Measurements from ENCODE around the gene TPTE2.
"Not testable (repeated sequence)": the region's sequence is repeated elsewhere in the genome, so short reads cannot be mapped to it uniquely, and the experiment has no call there.

The TPTE2 gene

DNA sequence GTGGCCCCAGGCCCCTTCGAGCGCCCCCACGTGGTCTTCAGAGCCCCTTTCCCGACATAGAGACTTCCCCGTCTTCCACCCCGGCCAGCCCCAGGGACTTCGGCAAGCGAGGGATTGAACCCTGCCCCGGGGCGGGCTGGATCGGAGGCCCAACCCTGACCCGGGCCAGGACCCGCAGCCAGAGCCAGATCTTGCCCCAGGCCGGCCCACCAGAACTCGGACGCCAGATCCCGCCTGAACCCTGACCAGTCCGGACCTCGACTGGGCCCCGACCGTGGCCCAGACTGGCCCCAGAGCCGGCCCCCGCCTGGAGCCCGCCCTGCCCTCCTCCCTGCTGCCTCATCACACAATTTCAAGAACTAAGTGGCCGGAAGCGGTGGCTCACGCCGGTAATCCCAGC lies 253 bp upstream of the TPTE2 start:
- DNase-seq: no peak

DNA sequence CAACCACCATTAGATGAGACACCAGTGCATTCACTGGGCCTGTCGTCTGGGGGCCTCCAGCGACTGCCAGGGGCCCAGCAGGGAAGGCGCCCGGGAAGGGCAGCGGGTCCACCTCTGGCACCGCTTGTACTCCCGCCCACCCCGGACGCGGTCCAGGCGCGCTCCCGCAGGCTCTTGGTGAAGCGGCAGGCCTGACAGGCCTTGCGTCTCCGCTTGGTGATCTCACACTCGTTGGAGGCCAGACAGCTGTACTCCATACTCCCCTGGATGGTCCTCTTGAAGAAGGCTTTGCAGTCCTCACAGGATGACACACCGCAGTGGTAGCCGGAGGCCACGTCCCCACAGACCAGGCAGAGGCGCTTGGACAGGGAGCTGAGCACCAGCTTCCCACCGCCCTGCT lies 660 bp downstream of the TPTE2 start:
- DNase-seq: not testable (repeated sequence)

DNA sequence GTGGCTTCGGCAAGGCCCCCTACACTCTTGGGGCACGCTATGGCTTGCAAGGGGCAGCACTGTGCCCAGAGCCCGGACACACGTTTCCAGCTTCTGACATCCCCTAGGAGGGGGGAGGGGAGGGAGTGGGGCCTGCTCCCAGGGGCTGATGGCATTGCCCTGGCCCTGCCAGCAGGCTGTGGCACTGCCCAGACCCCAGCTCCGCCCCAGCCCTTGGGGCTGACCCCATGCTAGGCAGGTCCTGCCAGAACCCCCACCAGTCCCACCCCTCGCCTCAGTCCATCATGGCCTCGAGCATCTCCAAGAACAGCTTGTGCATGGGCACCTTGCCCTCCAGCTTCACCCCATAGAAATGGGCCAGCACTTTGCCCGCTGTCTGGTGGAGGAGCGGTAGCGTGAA lies 1.6 kb downstream of the TPTE2 start:
- not testable (repeated sequence) for DNase-seq

DNA sequence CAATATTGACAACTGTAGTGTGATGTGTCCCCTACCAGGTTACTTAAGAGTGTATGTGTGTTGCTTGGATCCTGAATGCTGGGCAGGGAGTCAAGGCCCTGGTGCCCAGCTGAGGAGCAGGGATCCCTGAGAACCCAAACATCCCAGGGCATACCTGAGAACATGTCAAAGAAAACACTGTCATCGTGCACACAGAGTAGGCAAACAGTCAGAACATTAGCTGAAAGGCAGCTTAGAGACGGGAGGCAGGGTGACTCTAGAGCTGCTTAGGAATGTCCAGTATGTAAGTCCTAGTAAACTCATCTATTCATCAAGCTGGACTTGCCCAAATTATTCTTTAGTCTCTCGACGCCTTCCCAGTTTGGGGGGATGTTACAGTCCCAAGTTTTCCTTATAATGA lies 4.0 kb downstream of the TPTE2 start:
- not testable (repeated sequence) for DNase-seq

DNA sequence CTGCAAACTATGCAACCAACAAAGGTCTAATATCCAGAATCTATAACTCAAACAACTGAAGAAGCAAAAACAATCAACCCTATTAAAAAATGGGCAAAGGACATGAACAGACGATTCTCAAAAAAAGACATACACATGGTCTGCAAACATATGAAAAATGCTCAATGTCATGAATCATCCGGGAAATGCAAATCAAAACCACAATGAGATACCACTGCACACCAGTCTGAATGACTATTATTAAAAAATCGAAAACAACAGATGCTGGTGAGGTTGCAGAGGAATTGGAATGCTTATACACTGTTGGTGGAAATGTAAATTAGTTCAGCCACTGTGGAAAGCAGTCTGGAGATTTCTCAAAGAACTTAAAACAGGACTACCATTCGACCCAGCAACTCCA lies 12.1 kb downstream of the TPTE2 start:
- DNase-seq: peak; percentile 3

DNA sequence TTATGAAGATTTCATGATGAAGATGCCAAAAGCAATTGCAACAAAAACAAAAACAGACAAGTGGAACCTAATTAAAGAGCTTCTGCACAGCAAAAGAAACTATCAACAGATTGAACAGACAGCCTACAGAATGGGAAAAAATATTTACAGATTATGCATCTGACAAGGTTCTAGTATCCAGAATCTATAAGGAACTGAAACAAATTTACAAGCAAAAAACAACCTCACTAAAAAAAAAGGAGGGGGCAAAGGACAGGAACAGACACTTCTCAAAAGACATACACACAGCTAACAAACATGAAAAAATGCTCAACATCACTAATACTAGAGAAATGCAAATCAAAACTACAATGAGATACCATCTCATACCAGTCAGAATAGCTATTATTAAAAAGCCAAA lies 35.7 kb downstream of the TPTE2 start:
- not testable (repeated sequence) for DNase-seq

DNA sequence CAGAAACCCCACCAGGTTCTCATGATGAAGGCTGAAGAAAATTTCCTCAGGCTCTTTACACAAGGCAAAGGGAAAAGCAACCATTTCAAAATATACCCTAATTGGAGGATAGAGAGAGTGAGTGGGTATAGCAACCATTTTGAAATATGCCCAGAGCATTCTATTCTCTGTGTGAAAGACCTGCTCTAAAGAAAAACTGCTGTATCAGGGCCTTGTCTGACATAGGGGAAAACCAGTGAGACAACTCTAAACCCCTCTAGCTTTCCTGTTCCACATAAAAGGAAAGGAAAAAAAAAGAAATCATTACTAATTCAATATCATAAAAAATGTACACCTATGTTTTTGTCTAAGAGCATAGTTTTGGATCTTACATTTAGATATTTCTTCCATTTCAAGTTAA lies 42.3 kb downstream of the TPTE2 start:
- DNase-seq: no peak

DNA sequence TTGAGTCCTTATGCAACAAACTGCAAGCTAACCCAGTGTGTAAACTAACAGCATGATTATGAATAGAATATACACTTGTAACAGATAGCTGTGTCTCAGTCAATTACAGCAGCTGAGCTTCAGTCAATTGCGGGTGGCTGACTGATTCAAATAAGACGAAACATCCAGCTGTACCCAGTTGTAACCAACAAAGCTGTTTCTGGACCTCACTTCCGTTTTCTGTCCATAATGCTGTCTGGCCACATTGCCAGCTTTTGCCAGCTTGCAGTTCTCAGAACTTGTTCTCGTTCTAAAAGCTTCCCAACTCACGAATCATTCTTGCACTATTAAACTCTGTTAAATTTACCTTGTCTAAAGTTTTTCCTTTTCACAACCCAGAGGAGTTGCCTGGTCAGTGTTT lies 53.7 kb downstream of the TPTE2 start:
- not testable (repeated sequence) for DNase-seq

DNA sequence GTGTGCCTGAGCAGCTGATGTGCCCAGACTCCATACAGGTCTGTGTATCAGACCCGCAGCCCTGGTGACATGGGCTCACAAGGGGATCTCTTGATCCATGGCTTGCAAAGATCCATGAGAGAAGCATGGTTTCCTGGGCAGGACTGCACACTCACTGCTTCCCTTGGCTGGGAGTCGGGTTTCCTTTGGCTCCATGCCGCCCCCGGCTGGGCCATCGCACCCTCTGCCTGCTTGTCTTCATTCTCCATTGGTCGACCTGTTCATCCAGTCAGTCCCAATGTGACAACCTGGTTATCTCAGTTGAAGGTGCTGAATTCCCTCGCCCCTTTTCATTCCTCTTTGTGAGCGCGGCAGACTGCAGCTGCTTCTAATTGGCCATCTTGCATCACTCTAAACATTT lies 101.2 kb downstream of the TPTE2 start:
- DNase-seq: not testable (repeated sequence)

DNA sequence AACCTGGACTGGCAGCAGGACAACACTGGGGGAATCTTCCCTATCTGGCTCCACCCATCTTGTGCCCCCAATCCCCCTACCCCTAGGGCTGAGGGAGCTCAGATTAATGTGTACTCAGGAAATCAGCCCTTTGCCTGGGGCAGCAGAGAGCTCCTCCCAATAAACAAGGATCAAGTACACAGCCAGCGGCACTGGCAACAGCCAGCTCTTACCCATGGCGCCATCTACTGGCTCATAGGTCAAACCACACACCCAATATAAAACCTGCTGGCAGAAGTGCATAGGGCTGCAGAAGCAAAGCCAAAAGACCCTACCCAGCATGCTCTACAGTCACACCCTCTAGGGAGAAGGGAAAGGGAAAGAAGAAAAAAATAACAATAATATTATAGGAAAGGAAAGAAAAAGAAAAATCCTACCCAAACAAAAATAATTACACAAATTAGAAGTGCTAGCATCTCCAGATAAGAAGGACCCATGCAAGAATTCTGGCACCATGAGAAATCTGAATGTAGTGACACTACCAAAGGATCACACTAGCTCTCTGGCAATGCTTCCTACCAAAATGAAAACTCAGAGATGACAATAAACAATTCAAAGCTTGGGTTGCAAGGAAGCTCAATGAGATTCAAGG lies 122.2 kb downstream of the TPTE2 start:
- DNase-seq: not testable (repeated sequence)

DNA sequence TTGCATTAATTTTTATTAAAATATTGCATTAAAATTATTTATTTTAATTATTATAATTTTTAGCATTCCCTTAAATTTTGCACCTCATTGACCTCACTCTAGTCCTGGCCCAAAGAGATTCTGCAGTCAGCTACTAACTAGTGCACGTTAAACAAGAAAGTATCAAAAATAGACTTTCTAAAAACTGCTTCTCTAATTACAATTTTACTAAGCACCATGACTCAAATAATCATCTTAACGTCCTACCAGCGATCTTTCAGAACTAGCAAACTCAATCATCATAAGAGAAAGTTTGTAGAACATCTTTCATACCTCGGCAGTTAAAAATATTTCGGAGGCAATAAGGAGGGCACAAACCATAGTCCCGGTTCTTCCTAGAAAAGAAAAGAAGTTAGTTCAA lies 123.6 kb downstream of the TPTE2 start:
- DNase-seq: not testable (repeated sequence)

DNA sequence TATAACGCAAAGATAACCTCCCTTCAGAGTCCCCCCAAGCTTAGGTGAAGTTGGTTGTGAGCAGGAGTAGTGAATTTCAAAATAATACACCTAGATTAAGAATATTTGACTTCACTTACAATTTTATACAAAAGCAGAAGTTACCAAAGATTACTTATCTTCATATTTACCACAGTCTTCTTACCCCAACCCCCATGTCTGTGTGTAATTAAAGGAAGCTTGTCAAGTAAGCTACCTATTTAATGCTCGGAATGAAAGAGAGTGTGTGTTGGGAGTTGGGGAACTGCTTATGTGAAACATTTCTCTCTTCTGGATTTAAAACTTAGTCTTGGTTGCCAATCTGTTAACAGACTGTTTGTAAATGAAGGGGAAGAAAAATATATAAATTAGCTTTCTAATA lies 139.1 kb downstream of the TPTE2 start:
- not testable (repeated sequence) for DNase-seq

DNA sequence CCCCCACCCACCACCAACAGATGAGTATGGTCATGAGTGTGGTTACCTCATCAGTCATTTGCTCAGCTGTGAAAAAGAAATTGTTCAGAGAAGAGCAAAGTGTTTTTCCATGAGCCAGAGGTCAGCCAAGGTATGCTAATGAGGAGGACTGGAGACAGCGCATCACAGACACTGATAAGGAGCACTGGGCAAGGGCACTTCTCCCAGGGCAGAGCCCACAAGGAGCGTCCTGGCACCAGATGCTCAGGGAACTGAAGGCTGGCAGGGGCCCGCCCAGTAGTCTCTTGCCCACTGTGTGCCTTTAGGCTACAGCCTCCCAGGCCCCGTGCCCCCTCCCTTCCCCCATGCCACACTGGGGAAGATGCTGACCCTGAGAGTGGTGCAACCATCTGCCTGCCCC lies 148.8 kb downstream of the TPTE2 start:
- not testable (repeated sequence) for DNase-seq

DNA sequence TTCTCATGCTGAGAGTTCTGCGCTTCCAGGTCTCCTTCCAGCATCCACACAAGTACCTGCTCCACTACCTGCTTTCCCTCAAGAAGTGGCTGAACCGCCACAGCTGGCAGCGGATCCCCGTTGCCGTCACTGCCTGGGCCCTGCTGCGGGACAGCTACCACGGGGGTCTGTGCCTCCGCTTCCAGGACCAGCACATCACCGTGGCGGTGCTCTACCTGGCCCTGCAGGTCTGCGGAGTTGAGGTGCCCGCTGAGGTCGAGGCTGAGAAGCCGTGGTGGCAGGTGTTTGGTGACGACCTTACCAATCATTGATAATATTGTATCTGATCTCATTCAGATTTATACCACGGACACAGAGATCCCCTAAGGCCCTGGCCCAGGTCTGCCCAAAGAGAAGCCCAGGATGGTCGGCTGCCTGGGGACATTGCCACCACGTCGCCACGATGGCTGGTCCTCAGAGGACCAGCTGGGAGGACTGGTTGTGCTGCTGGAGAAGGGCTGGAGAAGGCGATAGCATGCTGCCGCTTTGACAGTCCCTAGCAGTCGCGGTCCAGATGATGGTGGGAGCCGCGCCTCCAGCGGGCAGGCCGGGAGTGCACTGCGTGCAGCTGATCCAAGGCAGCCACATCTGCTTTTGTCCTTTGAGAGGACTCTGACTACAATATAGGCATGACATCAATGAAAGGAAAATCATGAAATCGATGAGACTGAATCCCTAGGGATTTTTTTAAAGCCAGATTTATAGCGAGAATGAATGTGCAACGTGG lies 178.4 kb downstream of the TPTE2 start:
- not testable (repeated sequence) for DNase-seq

DNA sequence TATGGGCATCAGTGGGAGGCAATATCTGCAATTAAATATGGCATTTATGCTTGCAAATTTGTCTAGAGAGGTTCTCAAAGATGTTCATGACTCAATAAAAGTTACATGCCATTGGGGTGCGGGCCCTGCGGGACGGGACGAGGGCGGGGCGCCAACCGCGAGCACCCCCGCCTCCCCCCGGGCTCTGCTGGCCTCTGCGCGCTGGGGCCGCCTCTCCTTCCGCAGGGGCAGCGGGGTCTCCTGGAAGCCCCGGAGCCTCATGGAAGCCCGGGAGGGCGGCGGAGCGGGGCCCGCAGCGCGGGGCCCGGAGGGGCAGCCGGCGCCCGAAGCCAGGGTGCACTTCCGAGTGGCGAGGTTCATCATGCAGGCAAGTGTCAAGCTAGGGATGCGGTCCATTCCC lies 179.2 kb downstream of the TPTE2 start:
- DNase-seq: no peak

Measured in NCI-H226 (cell line).